ENCODE results near the gene CASKIN2.
"Not testable (repeated sequence)": the region's sequence is repeated elsewhere in the genome, so short reads cannot be mapped to it uniquely, and the experiment has no call there.

The CASKIN2 gene

GRCh38 chr17:75521290-75521689, 6.0 kb upstream of the CASKIN2 start:
- no peak for DNase-seq

- not testable (repeated sequence) for DNase-seq
Measured at GRCh38 chr17:75520413-75520812, 5.1 kb upstream of the CASKIN2 start.

- DNase-seq: no peak
Measured at GRCh38 chr17:75518983-75519537, 3.7 kb upstream of the CASKIN2 start.

- no peak for DNase-seq
Measured at GRCh38 chr17:75518201-75518600, 2.9 kb upstream of the CASKIN2 start.

- no peak for DNase-seq
Measured at GRCh38 chr17:75517297-75517865, 2.0 kb upstream of the CASKIN2 start.

- peak; percentile 12 for DNase-seq
Measured at GRCh38 chr17:75516619-75517296, 1.4 kb upstream of the CASKIN2 start.

- DNase-seq: peak; percentile 72
Measured at GRCh38 chr17:75516255-75516618, 900 bp upstream of the CASKIN2 start, which contains the start of gene TSEN54. TSS of gene TSEN54 (plus strand) at chr17:75516528. CDS start at chr17:75516561, 33 bp downstream.

GRCh38 chr17:75514919-75515495, 330 bp downstream of the CASKIN2 start:
- DNase-seq: no peak

GRCh38 chr17:75514299-75514918, 928 bp downstream of the CASKIN2 start:
- no peak for DNase-seq

GRCh38 chr17:75513641-75514000, 1.7 kb downstream of the CASKIN2 start:
- no peak for DNase-seq

- DNase-seq: no peak
Measured at GRCh38 chr17:75512926-75513640, 2.3 kb downstream of the CASKIN2 start.

GRCh38 chr17:75511610-75512575, 3.4 kb downstream of the CASKIN2 start:
- DNase-seq: peak; percentile 44

GRCh38 chr17:75511270-75511609, 4.1 kb downstream of the CASKIN2 start:
- no peak for DNase-seq

- DNase-seq: no peak
Measured at GRCh38 chr17:75509528-75510258, 5.6 kb downstream of the CASKIN2 start.

GRCh38 chr17:75508931-75509361, 6.4 kb downstream of the CASKIN2 start:
- DNase-seq: no peak

GRCh38 chr17:75507733-75508719, 7.3 kb downstream of the CASKIN2 start:
- DNase-seq: no peak

GRCh38 chr17:75506888-75507287, 8.4 kb downstream of the CASKIN2 start:
- DNase-seq: no peak

GRCh38 chr17:75506134-75506533, 9.2 kb downstream of the CASKIN2 start:
- DNase-seq: no peak

- DNase-seq: no peak
Measured at GRCh38 chr17:75505640-75506039, 9.7 kb downstream of the CASKIN2 start.

- DNase-seq: no peak
Measured at GRCh38 chr17:75505152-75505409, 10.3 kb downstream of the CASKIN2 start.
